Measurements from ENCODE around the gene MAGEL2. TPM values are rescaled to one million over a fixed set of nuclear protein-coding genes. Genes with fewer than 3 reads are reported as not detected.

The MAGEL2 gene
- total RNA-seq, 1 experiment from 2014 or later = 9.2 TPM

GRCh38 chr15:23687143-23687470 lies 39.4 kb upstream of the MAGEL2 start, which contains the start of gene NDN:
TSS of gene NDN (minus strand) at chr15:23687305. CDS start at chr15:23687217, 88 bp downstream.
- Histone ChIP-seq H2BK120ac (ENCODE audit: low read depth, low read length, poor library complexity, severe bottlenecking) (no peak within 1 kb of the TSS), H2BK12ac (ENCODE audit: insufficient read length, low read depth, low read length) (no peak within 1 kb of the TSS), H3K23me2 (ENCODE audit: insufficient read length, low read depth, low read length, poor library complexity, severe bottlenecking) (no peaks in the 10 kb centered on the region), H4K91ac (ENCODE audit: insufficient read length, low read depth, low read length) (no peak within 1 kb of the TSS), H3K79me2 (ENCODE audit: insufficient read depth, low read length) (no peaks in the 10 kb centered on the region), H4K20me1 (ENCODE audit: control insufficient read depth, insufficient read depth, insufficient read length) (no peaks in the 10 kb centered on the region), H3K14ac (ENCODE audit: insufficient read depth, low read length) (no peak within 1 kb of the TSS), H2BK5ac (ENCODE audit: insufficient read length, low read length) (no peak within 1 kb of the TSS), H2BK15ac (ENCODE audit: low read depth, low read length) (no peak within 1 kb of the TSS), H3K4ac (ENCODE audit: low read depth, low read length) (no peak within 1 kb of the TSS), H3K27ac (ENCODE audit: insufficient read length, low read depth, low read length) (no peak within 1 kb of the TSS), H3T11ph (ENCODE audit: low read length) (no peak within 1 kb of the TSS), H3K9ac (ENCODE audit: extremely low read depth, insufficient read length, low read length) (no peak within 1 kb of the TSS), H3K9me3 (ENCODE audit: control insufficient read depth, low read depth, low read length) (peaks cover 48% of the 10 kb centered on the region), H3K18ac (ENCODE audit: insufficient read length, low read depth, low read length) (no peak within 1 kb of the TSS), H2BK20ac (ENCODE audit: low read depth, low read length, poor library complexity, severe bottlenecking) (no peak within 1 kb of the TSS), H3K79me1 (ENCODE audit: insufficient read depth, low read depth, low read length, poor library complexity, severe bottlenecking) (no peaks in the 10 kb centered on the region), H3K23ac (ENCODE audit: insufficient read length, low read depth, low read length) (no peak within 1 kb of the TSS), H3K4me2 (ENCODE audit: insufficient read depth, insufficient read length, low read length) (peak within 1 kb of the TSS; percentile 78), H3K4me1 (ENCODE audit: insufficient read depth, low read length) (no peaks in the 10 kb centered on the region), H2AK5ac (ENCODE audit: insufficient read length, low read length) (no peak within 1 kb of the TSS), H3K27me3 (ENCODE audit: insufficient read depth, low read length) (no peaks in the 10 kb centered on the region), H2AFZ (ENCODE audit: low read length) (no peak within 1 kb of the TSS), H4K8ac (replicated peaks; ENCODE audit: insufficient read length, low read depth, low read length) (no peak within 1 kb of the TSS), H4K5ac (ENCODE audit: insufficient read length, low read depth, low read length) (no peak within 1 kb of the TSS), H3K56ac (ENCODE audit: insufficient read length, low read depth, low read length) (no peak within 1 kb of the TSS)
- Mint-ChIP-seq H3K36me3 (ENCODE audit: insufficient read depth in 1 of 3, low read depth in 3 of 3) (peaks cover 3 to 6% (median 5%) of the 10 kb centered on the region in 3 experiments; a peak in 6 of 7 replicates), H3K4me1 (peaks cover 10 to 11% of the 10 kb centered on the region in 2 experiments), H3K27ac (peak within 1 kb of the TSS in 1 of 3 experiments; percentile 61; a peak in 1 of 7 replicates), H3K9me3 (peaks cover 52 to 56% of the 10 kb centered on the region in 2 experiments), H3K4me3 (peak within 1 kb of the TSS; percentile 67 to 76), H3K27me3 (ENCODE audit: low read depth) (peaks cover 5% of the 10 kb centered on the region)
- DNase-seq = peak; percentile 79
- TF ChIP-seq, protein P1, sequence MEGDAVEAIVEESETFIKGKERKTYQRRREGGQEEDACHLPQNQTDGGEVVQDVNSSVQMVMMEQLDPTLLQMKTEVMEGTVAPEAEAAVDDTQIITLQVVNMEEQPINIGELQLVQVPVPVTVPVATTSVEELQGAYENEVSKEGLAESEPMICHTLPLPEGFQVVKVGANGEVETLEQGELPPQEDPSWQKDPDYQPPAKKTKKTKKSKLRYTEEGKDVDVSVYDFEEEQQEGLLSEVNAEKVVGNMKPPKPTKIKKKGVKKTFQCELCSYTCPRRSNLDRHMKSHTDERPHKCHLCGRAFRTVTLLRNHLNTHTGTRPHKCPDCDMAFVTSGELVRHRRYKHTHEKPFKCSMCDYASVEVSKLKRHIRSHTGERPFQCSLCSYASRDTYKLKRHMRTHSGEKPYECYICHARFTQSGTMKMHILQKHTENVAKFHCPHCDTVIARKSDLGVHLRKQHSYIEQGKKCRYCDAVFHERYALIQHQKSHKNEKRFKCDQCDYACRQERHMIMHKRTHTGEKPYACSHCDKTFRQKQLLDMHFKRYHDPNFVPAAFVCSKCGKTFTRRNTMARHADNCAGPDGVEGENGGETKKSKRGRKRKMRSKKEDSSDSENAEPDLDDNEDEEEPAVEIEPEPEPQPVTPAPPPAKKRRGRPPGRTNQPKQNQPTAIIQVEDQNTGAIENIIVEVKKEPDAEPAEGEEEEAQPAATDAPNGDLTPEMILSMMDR (conservative IDR thresholded peaks at IDR 0.05) = no peak
- no CpG with 5 or more reads among the region's 38 CpGs for WGBS (ENCODE audit: extremely low coverage, insufficient read length, low lambda C conversion rate)

Data from H9 (cell line).